HUES6 (cell line): ENCODE results near the gene CCND3.

Source experiments
- H3K27ac ChIP-seq: 2 replicates; pipeline ENCODE4 v1.7.0; 2013; ENCODE audit warnings: low read depth, mild to moderate bottlenecking, low read length, inconsistent platforms
- H3K27me3 ChIP-seq: 2 replicates; pipeline ENCODE4 v1.6.1; 2013; ENCODE audit warnings: low read length; ENCODE audit not compliant: control insufficient read depth, insufficient read depth
- H3K36me3 ChIP-seq: 2 replicates; pipeline ENCODE4 v1.6.1; 2013; ENCODE audit warnings: low read length; ENCODE audit not compliant: control insufficient read depth, insufficient read depth
- H3K4me1 ChIP-seq: 2 replicates; pipeline ENCODE4 v1.6.1; 2013; ENCODE audit warnings: low read length; ENCODE audit not compliant: control insufficient read depth, insufficient read depth
- H3K4me3 ChIP-seq: 2 replicates; pipeline ENCODE4 v1.5.1; 2013; ENCODE audit warnings: low read depth, low read length
- H3K9ac ChIP-seq: one replicate; pipeline ENCODE4 v1.6.1; 2013; ENCODE audit warnings: mild to moderate bottlenecking, low read length
- H3K9me3 ChIP-seq: 2 replicates; pipeline ENCODE4 v1.6.1; 2013; ENCODE audit warnings: low read depth, low read length; ENCODE audit not compliant: control insufficient read depth, insufficient read depth

CCND3 gene

GRCh38 chr6:41920921-41921711 is 20.5 kb downstream of the CCND3 start, which contains the start of the genes BYSL and MED20:
TSS of gene BYSL (plus strand) at chr6:41921499. CDS start at chr6:41921563, 64 bp downstream.
TSS of gene MED20 (minus strand) at chr6:41921139. CDS start at chr6:41921018, 121 bp downstream.
- no peaks in the 10 kb centered on the region for H3K9me3 ChIP-seq
- peaks cover 38% of the 10 kb centered on the region for H3K36me3 ChIP-seq
- no peaks in the 10 kb centered on the region for H3K27me3 ChIP-seq
- peak within 1 kb of the TSS; percentile 86 for H3K9ac ChIP-seq
- H3K4me3 ChIP-seq: peak within 1 kb of the TSS; percentile 75
- H3K27ac ChIP-seq: peak within 1 kb of the TSS; percentile 82
- H3K4me1 ChIP-seq: peaks cover 12% of the 10 kb centered on the region; the same call in 1 of the 2 replicates

GRCh38 chr6:41917528-41917927 is 24.1 kb downstream of the CCND3 start:
- Histone ChIP-seq H3K9me3 (no peaks in the 10 kb centered on the region), H3K27ac (peak overlapping the region; percentile 48; the same call in 1 of the 2 replicates), H3K27me3 (no peaks in the 10 kb centered on the region), H3K4me3 (no peak overlapping the region), H3K36me3 (peaks cover 41% of the 10 kb centered on the region), H3K9ac (no peak overlapping the region), H3K4me1 (peaks cover 10% of the 10 kb centered on the region; the same call in 1 of the 2 replicates)

- H3K9ac ChIP-seq: no peak overlapping the region
- no peaks in the 10 kb centered on the region for H3K27me3 ChIP-seq
- peaks cover 46% of the 10 kb centered on the region for H3K36me3 ChIP-seq
- H3K9me3 ChIP-seq: no peaks in the 10 kb centered on the region
- 0 out of 2 replicates have a peak, but pooled peaks cover 4% of the 10 kb centered on the region for H3K4me1 ChIP-seq
- H3K4me3 ChIP-seq: no peak overlapping the region
- H3K27ac ChIP-seq: no peak overlapping the region
Measured at GRCh38 chr6:41914869-41915530, 26.6 kb downstream of the CCND3 start.

GRCh38 chr6:41914343-41914742 is 27.3 kb downstream of the CCND3 start:
- H3K27me3 ChIP-seq: no peaks in the 10 kb centered on the region
- H3K4me3 ChIP-seq: no peak overlapping the region
- H3K4me1 ChIP-seq: no peaks in the 10 kb centered on the region
- H3K27ac ChIP-seq: no peak overlapping the region
- no peaks in the 10 kb centered on the region for H3K9me3 ChIP-seq
- H3K9ac ChIP-seq: no peak overlapping the region
- H3K36me3 ChIP-seq: peaks cover 51% of the 10 kb centered on the region

- H3K36me3 ChIP-seq: peaks cover 75% of the 10 kb centered on the region
- no peaks in the 10 kb centered on the region for H3K27me3 ChIP-seq
Measured at GRCh38 chr6:41909727-41910126, 31.9 kb downstream of the CCND3 start.

GRCh38 chr6:41901882-41902519 is 39.6 kb downstream of the CCND3 start:
- Histone ChIP-seq H3K27me3 (no peaks in the 10 kb centered on the region), H3K9me3 (no peaks in the 10 kb centered on the region), H3K4me3 (no peak overlapping the region), H3K36me3 (peaks cover 33% of the 10 kb centered on the region), H3K9ac (no peak overlapping the region), H3K4me1 (no peaks in the 10 kb centered on the region), H3K27ac (no peak overlapping the region)

More at GRCh38 chr6:41909727-41910126, 31.9 kb downstream of the CCND3 start:
- H3K4me3 ChIP-seq: no peak overlapping the region
- H3K9ac ChIP-seq: no peak overlapping the region
- H3K9me3 ChIP-seq: no peaks in the 10 kb centered on the region
- no peak overlapping the region for H3K27ac ChIP-seq
- no peaks in the 10 kb centered on the region for H3K4me1 ChIP-seq

GRCh38 chr6:41900861-41901260 is 40.7 kb downstream of the CCND3 start:
- H3K9me3 ChIP-seq: no peaks in the 10 kb centered on the region
- no peak overlapping the region for H3K27ac ChIP-seq
- no peaks in the 10 kb centered on the region for H3K27me3 ChIP-seq
- H3K4me3 ChIP-seq: no peak overlapping the region
- H3K36me3 ChIP-seq: peaks cover 21% of the 10 kb centered on the region
- peaks cover 7% of the 10 kb centered on the region for H3K4me1 ChIP-seq
- H3K9ac ChIP-seq: no peak overlapping the region

GRCh38 chr6:41896281-41896680 is 45.3 kb downstream of the CCND3 start:
- Histone ChIP-seq H3K4me1 (peaks cover 17% of the 10 kb centered on the region), H3K36me3 (peaks cover 2% of the 10 kb centered on the region; the same call in 1 of the 2 replicates), H3K27me3 (no peaks in the 10 kb centered on the region), H3K9ac (peak overlapping the region; percentile 75), H3K27ac (no peak overlapping the region), H3K4me3 (peak overlapping the region; percentile 69), H3K9me3 (no peaks in the 10 kb centered on the region)

- no peaks in the 10 kb centered on the region for H3K36me3 ChIP-seq
- no peaks in the 10 kb centered on the region for H3K27me3 ChIP-seq
- no peaks in the 10 kb centered on the region for H3K9me3 ChIP-seq
- peak within 1 kb of the TSS; percentile 89 for H3K9ac ChIP-seq
- peak within 1 kb of the TSS; percentile 69 for H3K4me3 ChIP-seq
- peak within 1 kb of the TSS; percentile 60; the same call in 1 of the 2 replicates for H3K27ac ChIP-seq
- peaks cover 17% of the 10 kb centered on the region for H3K4me1 ChIP-seq
Measured at GRCh38 chr6:41895300-41896233, 46.0 kb downstream of the CCND3 start, which contains the start of gene USP49. TSS of gene USP49 (minus strand) at chr6:41895375. CDS start at chr6:41806983, 88,392 bp downstream.
